GM23248 (cell line): ENCODE data around the gene CLRN2. TPM values are rescaled to one million over a fixed set of nuclear protein-coding genes. Genes with fewer than 3 reads are reported as not detected.

ENCODE experiments used
- DNase-seq: peaks from one replicate; pipeline ENCODE4 v3.0.0-alpha.2; 2015
- H2AFZ ChIP-seq: fragments of 200-600 bp; sonication (generic); 2 replicates; pipeline ENCODE4 v1.6.1; 2016; ENCODE audit warnings: antibody characterized with exemption
- H3F3A ChIP-seq: fragments of 200-600 bp; sonication (generic); 2 replicates; pipeline ENCODE4 v1.6.1; 2016; ENCODE audit warnings: mild to moderate bottlenecking, antibody characterized with exemption, mixed run types; ENCODE audit not compliant: insufficient read depth
- H3K27ac ChIP-seq: fragments of 200-600 bp; sonication (generic); 2 replicates; pipeline ENCODE4 v1.5.1; 2016; ENCODE audit warnings: mild to moderate bottlenecking
- H3K27me3 ChIP-seq: fragments of 200-600 bp; sonication (generic); replicated peaks from 2 replicates; pipeline ENCODE4 v1.6.1; 2016; ENCODE audit warnings: mild to moderate bottlenecking; ENCODE audit not compliant: insufficient read depth
- H3K36me3 ChIP-seq: fragments of 200-600 bp; sonication (generic); 2 replicates; pipeline ENCODE4 v1.6.1; 2016; ENCODE audit warnings: low read depth, mild to moderate bottlenecking
- H3K4me1 ChIP-seq: fragments of 200-600 bp; sonication (generic); 2 replicates; pipeline ENCODE4 v1.6.1; 2016; ENCODE audit warnings: mild to moderate bottlenecking; ENCODE audit not compliant: insufficient read depth
- H3K4me2 ChIP-seq: fragments of 200-600 bp; sonication (generic); one replicate; pipeline ENCODE4 v1.6.1; 2016; ENCODE audit warnings: mild to moderate bottlenecking; ENCODE audit not compliant: unreplicated experiment
- H3K4me3 ChIP-seq: fragments of 200-600 bp; sonication (generic); 2 replicates; pipeline ENCODE4 v1.5.1; 2016; ENCODE audit warnings: mild to moderate bottlenecking
- H3K79me2 ChIP-seq: fragments of 200-600 bp; sonication (generic); 2 replicates; pipeline ENCODE4 v1.6.1; 2016; ENCODE audit warnings: mild to moderate bottlenecking; ENCODE audit not compliant: insufficient read depth
- H3K9ac ChIP-seq: fragments of 200-600 bp; sonication (generic); 2 replicates; pipeline ENCODE4 v1.6.1; 2016; ENCODE audit warnings: mild to moderate bottlenecking
- H3K9me2 ChIP-seq: fragments of 200-600 bp; sonication (generic); 2 replicates; pipeline ENCODE4 v1.6.1; 2016; ENCODE audit warnings: mixed run types, mild to moderate bottlenecking, moderate library complexity; ENCODE audit not compliant: insufficient read depth
- H3K9me3 ChIP-seq: fragments of 200-600 bp; sonication (generic); one replicate; pipeline ENCODE4 v1.6.1; 2017; ENCODE audit warnings: low read depth
- H4K20me1 ChIP-seq: fragments of 200-600 bp; sonication (generic); 2 replicates; pipeline ENCODE4 v1.6.0; 2016; ENCODE audit not compliant: insufficient read depth
- EZH2 ChIP-seq: fragments of 200-600 bp; sonication (generic); IDR thresholded peaks from 2 replicates; pipeline ENCODE4 v1.6.1; 2018; ENCODE audit warnings: antibody characterized with exemption, mild to moderate bottlenecking; ENCODE audit not compliant: insufficient read depth, poor library complexity, severe bottlenecking
- EZH2phosphoT487 ChIP-seq: fragments of 200-600 bp; sonication (generic); IDR thresholded peaks from 2 replicates; pipeline ENCODE4 v1.6.1; 2018; ENCODE audit warnings: antibody characterized with exemption, moderate library complexity, mild to moderate bottlenecking, low read depth; ENCODE audit not compliant: insufficient read depth
- WGBS, 2 experiments: methylation state at CpG; one replicate each; pipeline ENCODE4 v1.1.6; 2015 to 2017; ENCODE audit warnings: low lambda C conversion rate in 2 of 2, low coverage in 1 of 2; ENCODE audit errors: missing lambda C conversion rate in 2 of 2; 5-methylcytosine and 5-hydroxymethylcytosine counted together
- in situ Hi-C: fragments of 300-500 bp; cut with MboI; formaldehyde crosslinking; loops from 2 replicates; pipeline ENCODE4 v1.15.0; 2020
- polyA plus RNA-seq: library from polyadenylated mRNA; unstranded; fragments of >200 nt; fragmentation: Nextera tagmentation; extraction: Ambion mirVana; gene quantifications from 2 replicates; pipeline ENCODE4 v1.2.1, GENCODE V29; 2016
- total RNA-seq: library from RNA; depleted of rRNA; stranded (reverse); fragments of >200 nt; shearing (Covaris generic); gene quantifications from 2 replicates; pipeline ENCODE4 v1.2.3, GENCODE V29; 2014

CLRN2 gene
- total and polyA plus RNA-seq, 2 experiments from 2014 or later: not detected

DNA sequence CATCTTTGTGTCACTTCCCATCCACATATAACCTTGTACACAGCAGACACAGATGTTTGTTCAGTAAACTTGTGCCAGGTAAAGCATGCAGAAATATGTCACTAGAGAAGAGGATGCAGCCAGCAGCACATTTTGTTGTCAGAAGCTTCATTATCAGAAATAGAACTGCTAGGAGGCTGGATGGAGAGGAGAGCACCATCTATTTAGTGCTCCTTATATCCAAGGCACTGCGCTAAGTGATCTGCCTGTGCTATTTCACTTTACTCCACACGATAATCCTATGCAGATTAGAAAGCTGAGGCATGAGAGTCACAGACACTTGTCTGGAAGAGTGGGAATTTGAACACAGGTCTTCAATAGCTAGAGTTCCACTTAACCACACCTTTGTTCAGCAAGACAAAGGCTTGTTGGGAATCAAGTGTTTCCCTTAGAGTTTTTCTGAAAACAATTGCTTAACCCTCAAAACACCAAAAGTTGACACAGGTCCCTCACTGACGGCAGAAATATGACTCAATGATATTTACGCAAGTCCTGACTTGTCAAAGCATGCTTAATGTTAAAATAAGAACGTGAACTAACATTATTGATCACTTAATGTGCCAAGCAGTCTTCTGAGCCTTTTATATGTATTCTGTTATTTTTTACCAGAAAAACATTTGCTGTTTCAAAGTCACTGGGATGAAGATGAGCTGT, 1.8 kb upstream of the CLRN2 start:
- Histone ChIP-seq H3F3A (no peaks in the 10 kb centered on the region), H3K27ac (no peak overlapping the region), H3K4me1 (no peaks in the 10 kb centered on the region), H3K4me3 (no peak overlapping the region), H2AFZ (no peak overlapping the region), H3K9me2 (no peaks in the 10 kb centered on the region), H3K27me3 (peaks cover 33% of the 10 kb centered on the region), H3K4me2 (no peak overlapping the region), H3K79me2 (peaks cover 21% of the 10 kb centered on the region), H4K20me1 (no peaks in the 10 kb centered on the region), H3K9ac (no peak overlapping the region), H3K36me3 (no peaks in the 10 kb centered on the region), H3K9me3 (no peaks in the 10 kb centered on the region)
- TF ChIP-seq EZH2phosphoT487: no peak
- TF ChIP-seq EZH2: no peak
- in situ Hi-C loops: no loop called here
- no peak for DNase-seq
- WGBS, 2 experiments: 68 to 78% methylated on average over 5 of the region's 5 CpGs

DNA sequence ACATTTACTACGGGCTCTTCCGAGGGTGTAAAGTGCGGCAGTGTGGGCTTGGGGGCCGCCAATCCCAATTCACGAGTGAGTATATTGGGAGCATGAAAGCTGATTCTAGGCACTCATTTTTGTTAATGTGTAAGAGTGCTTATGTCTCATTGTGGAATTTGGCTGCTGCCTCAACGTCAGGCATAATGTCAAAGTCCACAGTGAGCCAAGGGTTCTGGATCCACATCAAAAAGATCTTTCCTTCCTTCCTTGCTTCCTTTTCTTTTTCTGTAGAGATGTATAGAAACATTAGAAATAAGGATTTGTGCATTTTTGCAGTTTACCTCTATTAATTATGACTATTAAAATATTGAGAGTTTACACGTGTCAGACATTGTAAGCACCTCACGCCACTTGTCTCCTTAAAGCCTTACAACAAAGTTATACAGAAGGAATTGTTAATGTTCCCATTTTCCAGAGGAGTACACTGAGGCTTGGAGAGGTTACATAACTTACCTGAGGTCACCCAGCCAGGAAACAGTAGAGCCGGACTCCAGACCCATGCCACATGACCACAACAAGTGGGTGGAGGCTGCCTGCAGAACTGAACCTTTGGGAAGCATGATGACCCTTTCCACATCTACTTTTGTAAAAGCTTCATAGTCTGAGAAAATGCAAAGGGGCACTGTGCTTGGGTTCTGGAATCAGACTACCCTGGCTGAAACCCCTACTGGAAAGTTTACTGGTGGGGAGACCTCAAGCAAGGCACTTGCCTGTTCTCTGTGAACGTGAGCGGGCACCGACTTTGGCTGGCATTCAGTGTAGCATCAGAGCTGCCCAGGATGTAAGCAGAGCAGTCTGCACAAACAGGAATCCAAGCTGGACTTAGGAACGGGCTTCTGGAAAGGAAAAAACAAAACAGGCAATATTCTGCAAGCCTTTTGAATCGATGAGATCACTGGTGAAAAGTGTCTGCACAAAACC, 761 bp downstream of the CLRN2 start:
- Histone ChIP-seq H3K9me2 (no peaks in the 10 kb centered on the region), H3K9me3 (no peaks in the 10 kb centered on the region), H3K4me3 (no peak overlapping the region), H3K27ac (no peak overlapping the region), H3K27me3 (peaks cover 56% of the 10 kb centered on the region), H2AFZ (no peak overlapping the region), H3K4me1 (no peaks in the 10 kb centered on the region), H3K36me3 (no peaks in the 10 kb centered on the region), H3K9ac (no peak overlapping the region), H4K20me1 (no peaks in the 10 kb centered on the region), H3K79me2 (peaks cover 7% of the 10 kb centered on the region; the same call in 1 of the 2 replicates), H3F3A (no peaks in the 10 kb centered on the region), H3K4me2 (no peak overlapping the region)
- WGBS, 2 experiments: 52 to 58% methylated on average over 14 of the region's 14 CpGs
- TF ChIP-seq EZH2 (no peak), EZH2phosphoT487 (no peak)
- in situ Hi-C loops: no loop called here
- no peak for DNase-seq

DNA sequence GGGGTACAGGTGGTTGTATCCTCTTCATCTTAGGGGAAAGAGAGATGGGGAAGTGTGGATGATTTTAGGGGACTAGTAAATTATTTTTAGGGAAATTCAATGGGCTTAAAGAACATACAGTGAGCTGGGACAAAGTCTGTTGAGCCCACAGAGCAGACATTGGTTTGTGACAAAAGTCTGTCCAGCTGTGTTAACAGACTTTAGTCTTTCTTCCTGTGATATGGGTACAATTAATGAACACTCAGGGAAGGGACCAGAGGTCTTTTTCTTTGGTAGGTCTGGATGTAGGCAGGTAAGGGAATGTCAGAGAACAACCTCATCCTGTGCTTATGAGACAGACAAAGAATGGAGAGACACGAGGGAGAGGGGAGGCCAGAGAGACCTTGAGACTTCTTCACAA, 2.0 kb downstream of the CLRN2 start:
- Histone ChIP-seq H3K4me1 (no peaks in the 10 kb centered on the region), H3K9me3 (no peaks in the 10 kb centered on the region), H3K27me3 (peaks cover 60% of the 10 kb centered on the region), H2AFZ (no peak overlapping the region), H3K36me3 (no peaks in the 10 kb centered on the region), H3K4me3 (no peak overlapping the region), H3K4me2 (no peak overlapping the region), H3K9me2 (no peaks in the 10 kb centered on the region), H4K20me1 (no peaks in the 10 kb centered on the region), H3F3A (no peaks in the 10 kb centered on the region), H3K9ac (no peak overlapping the region), H3K79me2 (no peaks in the 10 kb centered on the region), H3K27ac (no peak overlapping the region)
- WGBS, 2 experiments: 5 to 7% methylated on average over 1 of the region's 1 CpG
- no peak for DNase-seq
- in situ Hi-C loops: no loop called here
- TF ChIP-seq EZH2 (no peak), EZH2phosphoT487 (no peak)

DNA sequence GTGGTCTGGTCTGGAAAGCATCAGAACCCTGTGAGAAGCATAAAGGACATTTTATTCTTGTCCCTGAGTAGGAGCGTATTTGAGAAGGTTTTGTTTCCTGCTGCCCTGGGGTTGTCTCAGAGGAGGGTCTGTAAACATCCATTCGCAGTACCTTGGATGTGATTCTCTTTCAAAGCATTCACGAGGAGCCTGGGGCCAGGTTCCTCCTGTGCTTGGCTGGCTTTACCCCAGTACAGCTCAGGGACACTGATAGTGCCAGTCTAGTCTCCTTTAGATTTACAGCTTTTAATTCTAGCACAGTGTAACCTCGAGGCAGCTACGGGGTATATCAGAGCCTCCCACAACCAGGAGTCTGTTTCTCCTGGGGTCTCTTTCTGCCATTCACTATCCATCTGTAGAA, 2.7 kb downstream of the CLRN2 start:
- H3K9me2 ChIP-seq: no peaks in the 10 kb centered on the region
- no peak overlapping the region for H3K4me3 ChIP-seq
- no peaks in the 10 kb centered on the region for H3K36me3 ChIP-seq
- H3F3A ChIP-seq: no peaks in the 10 kb centered on the region
- no peak overlapping the region for H3K4me2 ChIP-seq
- H3K9ac ChIP-seq: no peak overlapping the region
- H4K20me1 ChIP-seq: no peaks in the 10 kb centered on the region
- TF ChIP-seq EZH2phosphoT487: no peak
- no peak for TF ChIP-seq EZH2
- no peaks in the 10 kb centered on the region for H3K9me3 ChIP-seq
- in situ Hi-C loops: no loop called here
- peaks cover 67% of the 10 kb centered on the region for H3K27me3 ChIP-seq
- H3K4me1 ChIP-seq: no peaks in the 10 kb centered on the region
- H3K79me2 ChIP-seq: no peaks in the 10 kb centered on the region
- no peak overlapping the region for H2AFZ ChIP-seq
- H3K27ac ChIP-seq: no peak overlapping the region
- 50 to 51% methylated on average over 5 of the region's 5 CpGs for WGBS, 2 experiments
- no peak for DNase-seq
